H1 (cell line): Measurements from ENCODE around the gene UBASH3A. TPM values are rescaled to one million over a fixed set of nuclear protein-coding genes. Genes with fewer than 3 reads are reported as not detected.

ENCODE experiments used
- CHD1 ChIP-seq: IDR thresholded peaks from 2 replicates; pipeline ENCODE4 v1.6.1; 2012; ENCODE audit warnings: low read depth, low read length, improper control_type of control experiment
- CHD7 ChIP-seq: fragments of 300-600 bp; sonication (generic); IDR thresholded peaks from 2 replicates; pipeline ENCODE4 v1.7.1; 2012; ENCODE audit warnings: low read length, moderate library complexity, mild to moderate bottlenecking, inconsistent platforms; ENCODE audit not compliant: insufficient replicate concordance
- CREB1 ChIP-seq: IDR thresholded peaks from 2 replicates; pipeline ENCODE4 v1.6.1; 2012; ENCODE audit warnings: inconsistent platforms
- CTBP2 ChIP-seq: IDR thresholded peaks from 2 replicates; pipeline ENCODE4 v1.7.0; 2011; ENCODE audit warnings: borderline replicate concordance, mild to moderate bottlenecking, moderate library complexity, mixed read lengths, low read length; ENCODE audit not compliant: insufficient read depth, insufficient read length
- HDAC2 ChIP-seq, 2 experiments: fragments of 300-600 bp in 1 of 2; sonication (generic) in 1 of 2; IDR thresholded peaks; 2 replicates each; pipeline ENCODE4 v1.6.1; 2011 to 2012; ENCODE audit warnings: low read depth in 2 of 2, low read length in 2 of 2, mild to moderate bottlenecking in 2 of 2, moderate library complexity in 2 of 2, borderline replicate concordance in 1 of 2, inconsistent platforms in 1 of 2
- RBBP5 ChIP-seq: IDR thresholded peaks from 2 replicates; pipeline ENCODE4 v1.7.1; 2012; ENCODE audit warnings: low read depth, mild to moderate bottlenecking, inconsistent platforms, low read length, moderate library complexity, borderline replicate concordance
- SAP30 ChIP-seq: fragments of 300-600 bp; sonication (generic); IDR thresholded peaks from 2 replicates; pipeline ENCODE4 v1.7.1; 2012; ENCODE audit warnings: low read length, moderate library complexity, mild to moderate bottlenecking, inconsistent platforms; ENCODE audit not compliant: insufficient read depth, insufficient replicate concordance
- SP1 ChIP-seq: IDR thresholded peaks from 2 replicates; pipeline ENCODE4 v1.6.1; 2011; ENCODE audit warnings: low read depth, low read length
- YY1 ChIP-seq: IDR thresholded peaks from 2 replicates; pipeline ENCODE4 v1.6.1; 2011; ENCODE audit warnings: low read depth, mild to moderate bottlenecking, low read length
- polyA plus RNA-seq, 7 experiments: library from polyadenylated mRNA; depleted of rRNA in 3 of 7; stranded (reverse) in 5 of 7; unstranded in 2 of 7; fragments of >200 nt in 5 of 7; fragments of 200-250 nt in 2 of 7; gene quantifications; 1 replicate in 5 of 7; 2 replicates in 1 of 7; 4 replicates in 1 of 7; pipeline versions ENCODE4 v1.2.1 to v1.2.3, GENCODE V29; 2011 to 2013; ENCODE audit warnings: missing spikeins in 2 of 7, mixed read lengths in 2 of 7
- total RNA-seq: library from RNA; stranded (reverse); fragmentation: NEBNext Ultra II Directional; extraction: Animal tissue kit (Norgen Biotek cat#: 25700); gene quantifications from 2 replicates; pipeline ENCODE4 v1.2.1, GENCODE V29; 2021

UBASH3A gene
- total and polyA plus RNA-seq, 2 of the 8 experiments (the other 6 are each of a cell fraction or from before 2014, with no cell fraction given) = not detected

- no peak for TF ChIP-seq CHD7
- no peak for TF ChIP-seq CTBP2
- no peak for TF ChIP-seq RBBP5
- TF ChIP-seq CHD1 = no peak
- no peak for TF ChIP-seq YY1
- TF ChIP-seq CREB1 = no peak
- no peak for TF ChIP-seq SAP30
- TF ChIP-seq HDAC2 (IDR thresholded peaks at IDR 0.05; ENCODE audit: borderline replicate concordance in 1 of 2, low read depth in 2 of 2, low read length in 2 of 2) = no peak
- no peak for TF ChIP-seq SP1
Observed at GRCh38 chr21:42469272-42469671, 65.6 kb downstream of the UBASH3A start (continued).
